K562 (cell line): Measurements from ENCODE around the gene PRRT1. TPM values are rescaled to one million over a fixed set of nuclear protein-coding genes. Genes with fewer than 3 reads are reported as not detected.

Experiments used
- BMI1 ChIP-seq: fragments of 150-350 bp; IDR thresholded peaks from 2 replicates; pipeline ENCODE4 v1.6.1; 2014; ENCODE audit warnings: low read length
- CLOCK ChIP-seq: fragments of 250-450 bp; sonication (Bioruptor Pico); IDR thresholded peaks from 2 replicates; pipeline ENCODE4 v1.4.0; 2020; ENCODE audit warnings: mild to moderate bottlenecking, moderate library complexity, borderline replicate concordance
- CTCF ChIP-seq, 3 experiments: IDR thresholded peaks in 2 of 3; conservative IDR thresholded peaks in 1 of 3; 2 replicates each; pipeline ENCODE4 v1.5.1; 2011 to 2012; ENCODE audit warnings: low read length in 3 of 3, mild to moderate bottlenecking in 3 of 3, control low read depth in 2 of 3, improper control_type of control experiment in 1 of 3, inconsistent platforms in 1 of 3, low read depth in 1 of 3, mixed read lengths in 1 of 3, moderate library complexity in 1 of 3; ENCODE audit not compliant: insufficient read depth in 2 of 3
- MTA2 ChIP-seq: fragments of 450-650 bp; IDR thresholded peaks from 2 replicates; pipeline ENCODE4 v1.6.1; 2016; ENCODE audit warnings: low read depth
- PRMT5 ChIP-seq: sonication (generic); formaldehyde crosslinking; IDR thresholded peaks from 2 replicates; pipeline ENCODE4 v1.5.0; 2020; ENCODE audit warnings: missing genetic modification reagents
- RBM17 ChIP-seq: fragments of 200-400 bp; formaldehyde crosslinking; IDR thresholded peaks from 2 replicates; pipeline ENCODE4 v1.6.1; 2017; ENCODE audit warnings: low read depth, mild to moderate bottlenecking, low read length, borderline replicate concordance
- SMC3 ChIP-seq: conservative IDR thresholded peaks from 2 replicates; pipeline ENCODE4 v1.6.1; 2011; ENCODE audit warnings: low read depth, low read length, improper control_type of control experiment; ENCODE audit not compliant: insufficient read depth
- SUPT5H ChIP-seq: fragments of 450-650 bp; IDR thresholded peaks from 2 replicates; pipeline ENCODE4 v1.6.1; 2016
- TFAP4 ChIP-seq: sonication (generic); formaldehyde crosslinking; IDR thresholded peaks from 2 replicates; pipeline ENCODE4 v1.8.0; 2022; ENCODE audit warnings: missing genetic modification reagents, mild to moderate bottlenecking, moderate library complexity, borderline replicate concordance
- THAP12 ChIP-seq: fragments of 250-450 bp; sonication (Bioruptor Pico); IDR thresholded peaks from 2 replicates; pipeline ENCODE4 v1.9.0; 2021; ENCODE audit warnings: mild to moderate bottlenecking, inconsistent platforms
- ZNF24 ChIP-seq: fragments of 450-650 bp; IDR thresholded peaks from 2 replicates; pipeline ENCODE4 v1.6.1; 2016
- ZNF609 ChIP-seq: sonication (generic); formaldehyde crosslinking; IDR thresholded peaks from 2 replicates; pipeline ENCODE4 v1.8.1; 2023; ENCODE audit warnings: missing genetic modification reagents, mild to moderate bottlenecking, borderline replicate concordance
- polyA plus RNA-seq, 8 experiments: library from polyadenylated mRNA; depleted of rRNA in 4 of 8; stranded (reverse) in 5 of 8; unstranded in 3 of 8; fragments of >200 nt; fragmentation: Nextera tagmentation in 2 of 8; fragmentation: Illumina TruSeq in 1 of 8; extraction: Ambion mirVana in 2 of 8; extraction: Trizol in 1 of 8; gene quantifications; 2 replicates each; pipeline versions ENCODE4 v1.2.1 to v1.2.3, GENCODE V29; 2011 to 2014; ENCODE audit warnings: inconsistent platforms in 1 of 8, missing spikeins in 1 of 8
- total RNA-seq, 7 experiments: library from RNA; depleted of rRNA in 6 of 7; stranded (reverse); fragments of >200 nt in 6 of 7; fragmentation: Illumina TruSeq in 2 of 7; extraction: Trizol in 2 of 7; gene quantifications; 2 replicates each; pipeline versions ENCODE4 v1.2.1 to v1.2.3, GENCODE V29; 2011 to 2021; ENCODE audit warnings: low replicate concordance in 1 of 7

PRRT1 gene
- total and polyA plus RNA-seq, 9 of the 15 experiments (the other 6 are each of a cell fraction or from before 2014, with no cell fraction given) = 0.14 to 3.5 (median 0.41) TPM

- peak; percentile 50 to 68 (median 55) for TF ChIP-seq CTCF (IDR thresholded peaks at IDR 0.05 in 2 of 3, conservative IDR thresholded peaks at IDR 0.05 in 1 of 3; ENCODE audit: insufficient read depth in 2 of 3, low read depth in 1 of 3, low read length in 3 of 3)
- TF ChIP-seq PRMT5 (CRISPR knock-in tag) = no peak
- no peak for TF ChIP-seq ZNF609 (CRISPR knock-in tag)
- 0 out of 2 replicates have a peak, but pooled peaks have one; percentile 28 for TF ChIP-seq SUPT5H
- 0 out of 2 replicates have a peak, but pooled peaks have one; percentile 42 for TF ChIP-seq BMI1
- no peak for TF ChIP-seq CLOCK (CRISPR knock-in tag)
- TF ChIP-seq RBM17 = no peak
- TF ChIP-seq ZNF24 = no peak
- no peak for TF ChIP-seq THAP12 (CRISPR knock-in tag)
- no peak for TF ChIP-seq MTA2
- TF ChIP-seq TFAP4 = peak; percentile 68
- TF ChIP-seq SMC3 = peak; percentile 35
Measured at GRCh38 chr6:32113386-32114352, 38.1 kb downstream of the PRRT1 start (continued).
